ENCODE measurements around the gene MMS19.

The MMS19 gene

GRCh38 chr10:97509120-97509680, 11.0 kb upstream of the MMS19 start:
- Histone ChIP-seq H3K4me2 (ENCODE audit: low read length) (no peak overlapping the region), H3K4me3 (ENCODE audit: low read length) (no peak overlapping the region), H3F3A (ENCODE audit: control insufficient read depth, insufficient read depth) (no peaks in the 10 kb centered on the region), H3K9me2 (replicated peaks; ENCODE audit: control insufficient read depth, low read length) (no peaks in the 10 kb centered on the region), H3K36me3 (ENCODE audit: control insufficient read depth, low read length) (no peaks in the 10 kb centered on the region), H3K79me2 (ENCODE audit: control insufficient read depth, low read length) (no peaks in the 10 kb centered on the region), H4K20me1 (ENCODE audit: control insufficient read depth, insufficient read depth, low read depth, low read length) (no peaks in the 10 kb centered on the region), H3K4me1 (ENCODE audit: control insufficient read depth, low read length) (no peaks in the 10 kb centered on the region), H3K27ac (ENCODE audit: low read depth, low read length) (no peak overlapping the region), H3K27me3 (ENCODE audit: control insufficient read depth, low read length) (peaks cover 18% of the 10 kb centered on the region), H3K9me3 (ENCODE audit: control insufficient read depth, insufficient read depth, low read length) (no peaks in the 10 kb centered on the region)
- TF ChIP-seq CTCF (IDR thresholded peaks at IDR 0.05; ENCODE audit: low read depth, low read length, poor library complexity, severe bottlenecking) (no peak), EZH2phosphoT487 (IDR thresholded peaks at IDR 0.05; ENCODE audit: borderline replicate concordance, low read length) (no peak)

GRCh38 chr10:97508342-97508741, 10.1 kb upstream of the MMS19 start:
- Histone ChIP-seq H3K9me3 (ENCODE audit: control insufficient read depth, insufficient read depth, low read length) (no peaks in the 10 kb centered on the region), H3F3A (ENCODE audit: control insufficient read depth, insufficient read depth) (no peaks in the 10 kb centered on the region), H3K79me2 (ENCODE audit: control insufficient read depth, low read length) (no peaks in the 10 kb centered on the region), H3K36me3 (ENCODE audit: control insufficient read depth, low read length) (no peaks in the 10 kb centered on the region), H3K4me3 (ENCODE audit: low read length) (no peak overlapping the region), H3K9me2 (replicated peaks; ENCODE audit: control insufficient read depth, low read length) (no peaks in the 10 kb centered on the region), H3K27ac (ENCODE audit: low read depth, low read length) (no peak overlapping the region), H3K27me3 (ENCODE audit: control insufficient read depth, low read length) (peaks cover 24% of the 10 kb centered on the region), H3K4me2 (ENCODE audit: low read length) (no peak overlapping the region), H3K4me1 (ENCODE audit: control insufficient read depth, low read length) (no peaks in the 10 kb centered on the region), H4K20me1 (ENCODE audit: control insufficient read depth, insufficient read depth, low read depth, low read length) (no peaks in the 10 kb centered on the region)
- TF ChIP-seq EZH2phosphoT487 (IDR thresholded peaks at IDR 0.05; ENCODE audit: borderline replicate concordance, low read length) (no peak), CTCF (IDR thresholded peaks at IDR 0.05; ENCODE audit: low read depth, low read length, poor library complexity, severe bottlenecking) (no peak)

GRCh38 chr10:97506199-97506991, 8.2 kb upstream of the MMS19 start:
- H3K9me3 ChIP-seq (ENCODE audit: control insufficient read depth, insufficient read depth, low read length), result no peaks in the 10 kb centered on the region
- no peak overlapping the region for H3K4me2 ChIP-seq (ENCODE audit: low read length)
- peaks cover 39% of the 10 kb centered on the region for H3K27me3 ChIP-seq (ENCODE audit: control insufficient read depth, low read length)
- H3K79me2 ChIP-seq (ENCODE audit: control insufficient read depth, low read length), result no peaks in the 10 kb centered on the region
- no peaks in the 10 kb centered on the region for H3K4me1 ChIP-seq (ENCODE audit: control insufficient read depth, low read length)
- H4K20me1 ChIP-seq (ENCODE audit: control insufficient read depth, insufficient read depth, low read depth, low read length), result no peaks in the 10 kb centered on the region
- TF ChIP-seq CTCF (IDR thresholded peaks at IDR 0.05; ENCODE audit: low read depth, low read length, poor library complexity, severe bottlenecking) (no peak), EZH2phosphoT487 (IDR thresholded peaks at IDR 0.05; ENCODE audit: borderline replicate concordance, low read length) (no peak)
- H3K4me3 ChIP-seq (ENCODE audit: low read length), result no peak overlapping the region
- H3F3A ChIP-seq (ENCODE audit: control insufficient read depth, insufficient read depth), result no peaks in the 10 kb centered on the region
- H3K27ac ChIP-seq (ENCODE audit: low read depth, low read length), result no peak overlapping the region
- no peaks in the 10 kb centered on the region for H3K36me3 ChIP-seq (ENCODE audit: control insufficient read depth, low read length)
- H3K9me2 ChIP-seq (replicated peaks; ENCODE audit: control insufficient read depth, low read length), result no peaks in the 10 kb centered on the region
